Ovary (tissue), 9 donors: Measurements from ENCODE around the gene PITPNC1. TPM values are rescaled to one million over a fixed set of nuclear protein-coding genes. Genes with fewer than 3 reads are reported as not detected.

ENCODE experiments used
- DNase-seq, 5 donors: peaks; one replicate each; pipeline ENCODE4 v3.0.0-alpha.2; 2019 to 2020
- H3K27ac ChIP-seq, 2 donors: fragments of 200-600 bp; one replicate each; pipeline versions ENCODE4 v1.5.1 to v1.8.0; 2019 to 2022
- H3K27me3 ChIP-seq: fragments of 200-600 bp; one replicate; pipeline ENCODE4 v1.8.0; 2022
- H3K36me3 ChIP-seq: fragments of 200-600 bp; sonication (generic); one replicate; pipeline ENCODE4 v1.5.1; 2019
- H3K4me1 ChIP-seq: one replicate; pipeline ENCODE4 v1.8.1; 2013; ENCODE audit warnings: mild to moderate bottlenecking, moderate library complexity; ENCODE audit not compliant: insufficient read depth
- H3K4me3 ChIP-seq: fragments of 200-600 bp; sonication (generic); one replicate; pipeline ENCODE4 v1.5.1; 2017
- H3K9me3 ChIP-seq, 2 donors: fragments of 200-600 bp in 1 of 2; sonication (generic) in 1 of 2; one replicate each; pipeline versions ENCODE4 v1.5.1 to v1.8.1; 2013 to 2019; ENCODE audit warnings: mild to moderate bottlenecking in 1 of 2, moderate library complexity in 1 of 2
- CTCF ChIP-seq, 3 donors: fragments of 450-650 bp in 2 of 3; fragments of 200-600 bp in 1 of 3; IDR thresholded peaks; one replicate each; pipeline versions ENCODE4 v1.5.1 to v1.8.0; 2016 to 2022; ENCODE audit warnings: antibody characterized with exemption in 3 of 3, mild to moderate bottlenecking in 1 of 3
- EP300 ChIP-seq: sonication (generic); formaldehyde crosslinking; IDR thresholded peaks from one replicate; pipeline ENCODE4 v1.6.1; 2017; ENCODE audit warnings: antibody characterized with exemption
- POLR2A ChIP-seq: fragments of 450-650 bp; IDR thresholded peaks from one replicate; pipeline ENCODE4 v1.6.1; 2017; ENCODE audit warnings: antibody characterized with exemption, mild to moderate bottlenecking, moderate library complexity
- WGBS, 3 donors: extraction: QIAGEN DNeasy Blood & Tissue Kit in 1 of 3; methylation state at CpG; one replicate each; pipeline versions ENCODE4 v1.1.5 to v1.1.7; 2013 to 2017; 5-methylcytosine and 5-hydroxymethylcytosine counted together
- intact Hi-C, 4 donors: fragments of 100-400 bp; cut with DNase I; formaldehyde crosslinking; loops; one replicate each; pipeline versions ENCODE4 v1.11.0 to v1.15.1; 2022 to 2023
- polyA plus RNA-seq, 2 donors: library from polyadenylated mRNA; stranded (reverse); fragments of 200-250 nt in 1 of 2; fragments of 350-450 nt in 1 of 2; fragmentation: Illumina TruSeq in 1 of 2; extraction: RNeasy Lipid Tissue Mini Kit (QIAGEN cat#74804) in 1 of 2; gene quantifications; one replicate each; pipeline ENCODE4 v1.2.3, GENCODE V29; 2013 to 2014
- total RNA-seq, 7 donors: library from RNA; depleted of rRNA in 2 of 7; stranded (reverse); fragments of >200 nt in 2 of 7; fragmentation: NEBNext Ultra II Directional in 3 of 7; extraction: Animal tissue kit (Norgen Biotek cat#: 25700) in 3 of 7; gene quantifications; one replicate each; pipeline versions ENCODE4 v1.1.0 to v1.2.4, GENCODE V29; 2016 to 2023
- donor health status: DM: no; HTN: no; CAD: no; lungs with moderate emphysema.
- donor health status: DM: no; HTN: no; CAD: no.
- donor health status: Bipolar disorder and iron deficiency.
- donor health status: DM: yes; HTN: yes; CAD: no.
- donor health status: DM: no; HTN: no; CAD: no.
- donor health status: DM: yes; HTN: yes; CAD: no.

The PITPNC1 gene
- total and polyA plus RNA-seq, 9 donors, result 14.9 to 40.9 (median 23.8) TPM

GRCh38 chr17:67606471-67606870 is 229.4 kb downstream of the PITPNC1 start:
- intact Hi-C loops, result no loop called here
- TF ChIP-seq POLR2A, result no peak
- TF ChIP-seq CTCF (IDR thresholded peaks at IDR 0.05), result no peak
- TF ChIP-seq EP300, result no peak
- Histone ChIP-seq H3K4me3 (no peak overlapping the region), H3K36me3 (no peaks in the 10 kb centered on the region), H3K9me3 (no peaks in the 10 kb centered on the region), H3K27ac (no peak overlapping the region), H3K27me3 (no peaks in the 10 kb centered on the region), H3K4me1 (peaks cover 17% of the 10 kb centered on the region)
- 50 to 53% (median 53%) methylated on average over 10 of the region's 10 CpGs for WGBS, 3 donors
- peak in 1 of 5 donors; percentile 41 for DNase-seq

- intact Hi-C loops, result no loop called here
- 73 to 78% (median 76%) methylated on average over 10 of the region's 10 CpGs for WGBS, 3 donors
These were observed 230.0 kb downstream of the PITPNC1 start for GRCh38 chr17:67606896-67607604.

GRCh38 chr17:67610061-67610460 is 233.0 kb downstream of the PITPNC1 start:
- Histone ChIP-seq H3K36me3 (no peaks in the 10 kb centered on the region), H3K27me3 (no peaks in the 10 kb centered on the region), H3K27ac (no peak overlapping the region), H3K4me1 (no peaks in the 10 kb centered on the region), H3K9me3 (no peaks in the 10 kb centered on the region), H3K4me3 (no peak overlapping the region)
- WGBS, 3 donors, result 95 to 98% (median 95%) methylated on average over 8 of the region's 8 CpGs
- no peak for TF ChIP-seq CTCF (IDR thresholded peaks at IDR 0.05)
- TF ChIP-seq POLR2A, result no peak
- no peak for TF ChIP-seq EP300
- DNase-seq, result no peak
- intact Hi-C loops, result no loop called here

More at GRCh38 chr17:67606896-67607604, 230.0 kb downstream of the PITPNC1 start:
- no peak for DNase-seq
- peaks cover 13% of the 10 kb centered on the region for H3K4me1 ChIP-seq
- no peak for TF ChIP-seq EP300
- no peak for TF ChIP-seq POLR2A
- TF ChIP-seq CTCF (IDR thresholded peaks at IDR 0.05), result no peak
- H3K36me3 ChIP-seq, result no peaks in the 10 kb centered on the region
- no peak overlapping the region for H3K27ac ChIP-seq
- H3K27me3 ChIP-seq, result no peaks in the 10 kb centered on the region
- no peak overlapping the region for H3K4me3 ChIP-seq
- H3K9me3 ChIP-seq, result no peaks in the 10 kb centered on the region

GRCh38 chr17:67613961-67614360 is 236.9 kb downstream of the PITPNC1 start:
- no peaks in the 10 kb centered on the region for H3K27me3 ChIP-seq
- intact Hi-C loops, result no loop called here
- DNase-seq, result no peak

More at GRCh38 chr17:67613961-67614360, 236.9 kb downstream of the PITPNC1 start:
- Histone ChIP-seq H3K36me3 (no peaks in the 10 kb centered on the region), H3K4me1 (peaks cover 1% of the 10 kb centered on the region), H3K4me3 (no peak overlapping the region), H3K27ac (no peak overlapping the region), H3K9me3 (no peaks in the 10 kb centered on the region)
- TF ChIP-seq EP300, result no peak
- no peak for TF ChIP-seq CTCF (IDR thresholded peaks at IDR 0.05)
- no peak for TF ChIP-seq POLR2A
- 94 to 95% (median 94%) methylated on average over 7 of the region's 7 CpGs for WGBS, 3 donors
